OCI-LY3 (cell line): Measurements from ENCODE around the gene LAMA3.

ENCODE experiments used
- CTCF ChIP-seq: fragments of 200-600, 300-600 bp; sonication (generic); IDR thresholded peaks from 2 replicates; pipeline ENCODE4 v1.5.1; 2014; ENCODE audit warnings: antibody characterized with exemption, low read length, low read depth
- EZH2phosphoT487 ChIP-seq: fragments of 200-600 bp; shearing (Covaris generic); IDR thresholded peaks from 2 replicates; pipeline ENCODE4 v1.6.1; 2018; ENCODE audit warnings: antibody characterized with exemption, mixed run types, low read depth

- no peak for TF ChIP-seq CTCF
- TF ChIP-seq EZH2phosphoT487, result no peak
Observed at GRCh38 chr18:23968638-23969604, 279.7 kb downstream of the LAMA3 start.
